Measurements from ENCODE around the gene ACOX3.

ACOX3 gene

DNA sequence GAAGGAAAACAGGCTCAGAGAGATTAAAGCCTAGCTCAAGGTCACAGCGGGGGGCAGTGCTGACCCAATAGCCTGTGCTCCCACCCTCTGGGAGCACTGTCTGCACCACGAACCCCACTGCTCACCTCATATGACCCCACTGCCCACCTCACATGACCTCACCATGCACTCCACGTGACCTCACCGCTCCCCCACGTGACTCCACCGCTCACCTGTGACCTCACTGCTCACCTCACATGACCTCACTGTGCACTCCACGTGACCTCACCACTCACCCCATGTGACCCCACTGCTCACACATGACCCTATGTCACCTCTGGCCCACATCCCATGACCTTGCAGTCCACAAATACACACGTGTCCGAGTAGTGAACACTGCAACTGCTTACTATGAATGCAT, 55.4 kb downstream of the ACOX3 start:
- DNase-seq = no peak

DNA sequence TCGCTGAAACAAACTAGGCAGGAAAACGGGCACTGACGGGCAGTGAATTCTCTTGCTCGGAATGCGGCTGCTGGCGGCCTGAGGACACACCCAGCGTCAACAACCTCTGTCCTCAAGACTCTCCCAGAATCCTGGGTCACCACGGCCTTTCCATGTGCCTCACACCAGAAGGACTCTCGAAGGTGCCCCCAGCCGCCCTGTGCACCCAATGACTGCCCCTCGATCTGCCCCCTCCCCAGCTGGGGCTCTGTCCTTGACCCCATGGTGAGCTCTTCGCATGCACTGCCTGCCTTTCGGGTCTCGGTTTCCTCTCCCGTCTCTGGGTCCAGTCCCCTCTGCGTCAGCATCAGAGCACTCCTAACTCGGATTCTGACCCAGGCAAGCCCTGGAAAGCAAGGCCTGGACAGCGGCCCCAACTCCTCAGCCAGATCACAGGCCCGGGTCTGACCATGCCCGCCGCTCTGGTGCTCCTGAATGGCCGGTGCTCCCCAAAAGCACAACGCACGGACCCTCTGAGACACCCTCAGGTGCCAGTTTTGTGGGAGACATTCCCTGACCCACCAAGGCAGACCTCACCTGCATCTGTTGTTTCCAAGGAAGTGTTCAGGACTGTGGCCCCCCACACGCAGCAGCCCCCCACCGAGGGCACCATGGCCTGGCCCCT, 56.0 kb downstream of the ACOX3 start:
- DNase-seq = no peak

DNA sequence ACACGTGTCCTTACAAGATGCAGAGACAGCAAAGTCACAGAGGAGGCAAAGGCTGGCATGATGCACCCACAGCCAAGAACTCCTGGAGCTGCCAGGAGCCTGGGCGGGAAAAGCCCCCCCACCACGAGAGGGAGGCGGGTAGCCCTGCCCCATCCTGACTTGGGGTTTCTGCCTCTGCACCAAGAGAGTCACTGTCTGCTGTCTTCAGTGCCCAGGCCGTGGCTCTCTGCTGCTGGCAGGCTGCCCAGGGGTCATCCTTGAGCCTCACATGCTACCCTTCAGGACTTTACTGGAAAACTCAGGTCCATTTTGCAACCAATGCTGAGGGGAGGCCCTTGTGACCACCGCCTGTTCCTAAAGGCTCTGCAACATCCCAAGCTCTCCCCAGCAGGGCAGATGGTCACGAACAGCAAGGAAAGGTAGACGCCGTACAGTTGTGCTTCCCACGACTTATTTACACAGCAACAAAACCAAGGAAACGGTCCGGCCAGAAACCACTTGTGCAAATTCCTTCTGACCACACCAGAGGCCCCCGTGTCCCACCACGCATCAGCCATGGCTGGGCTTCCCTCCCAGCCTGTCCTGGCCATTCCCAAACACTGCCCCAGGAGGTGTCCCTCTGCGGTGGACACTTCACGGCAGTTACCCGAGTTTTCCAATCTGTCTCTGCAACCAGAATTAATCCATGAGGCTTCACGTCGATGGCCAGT, 56.9 kb downstream of the ACOX3 start:
- DNase-seq = no peak

DNA sequence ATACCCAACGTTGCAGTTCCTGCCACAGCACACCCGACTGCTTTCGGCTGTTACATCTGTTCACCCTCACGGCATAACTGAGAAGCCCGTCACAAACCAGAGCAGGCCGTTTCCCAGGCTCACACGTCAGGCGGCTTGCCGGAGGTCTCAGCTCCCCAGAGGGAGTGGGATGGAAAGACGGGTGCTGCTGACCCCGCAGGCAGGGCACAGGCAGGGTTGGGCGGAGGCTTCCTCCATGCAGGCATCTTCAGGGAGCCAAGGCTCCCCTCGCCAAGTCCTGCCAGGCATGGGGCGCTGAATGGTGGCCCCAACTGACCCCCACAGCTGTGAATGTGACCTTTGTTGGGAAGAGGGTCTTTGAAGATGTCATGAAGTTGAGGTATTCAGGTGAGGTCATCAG, 57.5 kb downstream of the ACOX3 start:
- DNase-seq = peak; percentile 42

GRCh38 chr4:8381814-8382581, 58.5 kb downstream of the ACOX3 start:
- DNase-seq = no peak

- no peak for DNase-seq
Measured at GRCh38 chr4:8380511-8381415, 59.8 kb downstream of the ACOX3 start.

DNA sequence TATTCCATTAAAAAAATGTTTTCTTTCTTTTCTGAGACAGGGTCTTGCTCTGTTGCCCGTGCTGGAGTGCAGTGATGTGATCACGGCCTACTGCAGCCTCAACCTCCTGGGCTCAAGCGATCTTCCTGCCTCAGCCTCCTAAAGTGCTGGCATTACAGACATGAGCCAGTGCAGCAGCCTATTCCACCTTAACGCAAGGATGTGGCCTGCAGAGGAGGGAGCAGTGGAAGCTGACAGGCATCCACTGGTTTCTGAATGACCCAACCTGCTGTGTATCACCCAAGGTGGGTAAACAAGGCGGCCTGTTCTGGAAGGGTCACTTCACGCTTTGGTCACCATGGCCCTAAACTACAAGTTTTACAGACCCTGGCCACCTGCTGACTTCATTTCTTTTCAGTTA, 60.8 kb downstream of the ACOX3 start:
- DNase-seq = no peak

- no peak for DNase-seq
Measured at GRCh38 chr4:8379281-8379680, 61.2 kb downstream of the ACOX3 start.

- no peak for DNase-seq
Measured at GRCh38 chr4:8378776-8379175, 61.7 kb downstream of the ACOX3 start.

GRCh38 chr4:8378101-8378724, 62.3 kb downstream of the ACOX3 start:
- no peak for DNase-seq

- DNase-seq = no peak
Measured at GRCh38 chr4:8377103-8378075, 63.1 kb downstream of the ACOX3 start.

DNA sequence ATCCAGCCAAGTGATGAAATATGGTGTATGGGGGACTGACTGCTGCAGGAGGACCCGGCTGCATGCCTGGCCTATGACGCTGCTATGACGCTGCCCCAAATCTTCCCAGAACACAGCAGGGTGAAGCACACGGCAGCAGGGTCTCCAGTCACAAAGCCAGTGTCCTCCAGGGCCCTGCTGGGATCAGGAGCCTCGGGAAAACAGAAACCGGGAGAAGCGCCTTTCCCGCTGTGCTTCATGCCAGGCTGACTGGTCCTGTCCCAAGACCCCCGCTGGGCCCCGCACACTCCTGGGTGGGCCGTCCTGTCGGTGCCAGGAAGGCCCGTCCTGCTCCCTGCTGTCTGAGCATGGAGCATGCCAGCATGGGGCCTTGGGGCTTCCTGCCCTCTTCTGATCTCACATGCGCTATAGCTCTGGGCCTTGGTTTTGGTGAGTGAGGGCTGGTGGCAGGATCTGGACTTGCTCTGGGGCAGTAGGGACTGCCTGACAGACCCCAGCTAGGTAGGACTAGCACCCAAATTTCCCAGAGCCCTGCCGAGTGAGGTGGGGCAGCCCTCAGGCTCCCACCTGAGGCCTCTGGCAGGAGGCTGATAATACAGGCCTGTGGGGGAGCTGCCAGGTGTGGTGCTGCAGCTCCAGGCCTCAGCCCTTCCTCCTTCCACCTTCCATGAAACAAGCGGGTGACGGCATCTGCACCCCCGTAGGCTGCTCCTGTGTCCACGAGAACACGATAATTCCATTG, 64.0 kb downstream of the ACOX3 start:
- no peak for DNase-seq

DNA sequence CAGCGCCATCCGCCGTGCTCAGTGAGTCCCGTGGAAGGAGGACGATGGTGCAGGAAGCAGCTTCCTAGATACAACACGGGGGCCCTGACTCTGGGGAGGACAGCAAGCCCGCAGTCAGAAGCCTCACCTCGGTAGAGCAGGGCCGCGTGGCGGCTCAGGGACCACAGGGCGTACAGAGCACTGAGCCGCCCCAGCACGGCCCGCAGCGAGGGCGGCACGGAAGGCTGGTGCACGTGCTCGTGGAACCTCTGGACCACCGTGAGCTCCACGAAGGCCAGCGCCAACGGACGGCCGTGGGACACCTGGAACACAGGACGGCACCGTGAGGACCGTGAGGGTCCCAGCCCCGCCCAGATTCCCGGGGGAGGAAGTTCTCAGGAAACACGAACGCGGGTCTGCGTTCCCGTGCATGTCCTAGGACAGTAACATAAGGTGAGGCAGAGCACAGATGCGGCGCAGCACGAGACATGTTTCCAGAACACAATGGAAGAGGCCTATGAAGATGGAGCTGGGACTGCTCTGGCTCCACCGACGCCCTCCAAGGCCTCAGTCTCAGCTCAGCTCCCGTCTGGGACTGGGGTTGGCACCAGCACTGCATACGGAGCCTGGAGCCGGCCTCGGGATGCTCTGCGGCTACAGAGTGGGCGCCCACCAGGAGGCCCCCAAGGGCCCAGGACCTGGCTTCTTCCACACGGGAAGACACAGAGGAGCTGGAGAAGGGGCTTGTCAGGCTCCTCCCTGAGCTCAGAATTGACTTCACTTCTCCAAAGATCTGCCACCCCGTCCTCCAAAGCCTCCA, 65.5 kb downstream of the ACOX3 start:
- no peak for DNase-seq

- no peak for DNase-seq
Measured at GRCh38 chr4:8373973-8374545, 66.5 kb downstream of the ACOX3 start.

DNA sequence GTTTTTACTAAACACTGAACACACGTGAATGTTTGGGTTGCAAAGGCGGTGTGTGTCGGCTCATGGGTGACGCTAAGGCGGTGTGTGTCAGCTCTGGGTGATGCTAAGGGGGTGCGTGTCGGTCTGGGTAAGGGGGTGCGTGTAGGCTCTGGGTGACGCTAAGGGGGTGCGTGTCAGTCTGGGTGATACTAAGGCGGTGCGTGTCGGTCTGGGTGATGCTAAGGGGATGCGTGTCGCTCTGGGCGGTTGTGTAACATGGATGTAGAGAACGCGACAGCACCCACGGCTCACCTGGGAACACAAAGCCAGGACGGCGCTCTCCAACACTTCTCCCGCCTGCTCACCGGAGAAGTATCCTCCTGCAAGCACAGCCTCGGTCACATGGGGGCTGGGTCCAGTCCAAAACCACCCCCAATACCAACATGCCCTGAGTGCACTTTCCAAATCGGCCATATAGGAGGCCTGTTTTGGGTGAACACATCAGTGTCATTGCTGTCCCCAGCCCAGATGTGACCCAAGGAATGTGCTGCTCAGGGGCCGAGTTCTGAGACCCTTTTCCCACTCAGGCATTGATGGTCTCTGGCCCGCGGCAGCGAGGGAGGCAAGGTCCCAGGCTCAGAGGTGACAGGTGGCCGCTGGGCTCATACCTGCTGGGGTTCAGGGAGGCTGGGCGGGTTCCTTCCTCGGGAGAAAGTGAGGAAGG, 67.1 kb downstream of the ACOX3 start:
- DNase-seq = no peak

GRCh38 chr4:8372506-8372905, 68.0 kb downstream of the ACOX3 start:
- no peak for DNase-seq

DNA sequence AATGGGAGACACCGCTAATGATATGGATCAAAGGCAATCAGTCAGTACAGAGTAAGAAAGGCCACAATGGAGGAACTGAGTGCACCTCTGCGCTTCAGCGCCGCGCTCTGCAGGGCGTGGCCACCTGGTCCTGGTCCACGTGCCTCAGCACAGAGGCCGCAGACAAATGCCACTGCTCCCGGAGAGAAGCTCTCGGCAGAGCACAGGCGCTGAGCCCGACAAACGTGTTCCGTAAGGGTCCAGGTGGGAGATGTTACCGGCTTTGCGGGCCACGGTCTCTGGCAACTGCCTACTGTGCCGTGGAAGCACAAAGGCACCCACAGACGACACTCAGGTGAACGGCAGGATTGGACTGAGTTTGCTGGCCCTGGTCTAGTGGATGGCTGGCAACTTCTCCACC, 68.9 kb downstream of the ACOX3 start:
- no peak for DNase-seq

DNA sequence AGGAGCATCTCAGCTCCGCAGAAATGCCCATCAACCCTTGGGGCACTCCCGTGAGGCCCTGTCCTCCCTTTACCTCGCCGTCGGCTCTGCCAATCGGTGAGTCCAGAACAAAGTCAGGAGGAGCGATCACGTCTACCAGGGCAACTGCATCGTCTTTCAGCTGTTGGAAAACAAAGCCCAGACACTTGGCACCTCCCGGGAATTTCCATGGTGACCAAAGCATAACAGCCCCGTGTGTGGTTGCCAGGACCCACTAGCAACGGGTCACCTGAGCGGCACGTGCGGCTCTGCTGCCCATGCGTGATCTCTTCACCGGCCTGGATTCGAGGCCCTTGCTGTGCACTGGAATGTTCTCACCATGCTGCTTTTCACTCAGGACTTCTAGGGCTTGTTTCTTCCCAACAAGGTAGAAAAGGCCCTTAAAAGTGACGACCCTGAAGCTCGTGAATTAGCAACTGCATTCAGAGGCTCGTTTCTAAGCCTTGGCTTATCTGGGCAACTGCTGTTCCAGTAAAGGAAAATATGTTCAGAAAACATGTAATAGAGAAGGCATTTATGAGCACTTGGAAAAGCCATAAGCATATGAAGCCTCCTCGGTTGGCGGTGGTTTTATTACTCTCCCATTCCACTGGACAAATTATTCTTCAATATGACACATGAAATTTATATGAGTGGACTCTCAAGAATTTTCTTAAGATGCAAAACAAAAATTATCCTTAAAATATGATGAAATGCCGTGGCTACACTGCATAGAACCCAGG, 69.5 kb downstream of the ACOX3 start:
- no peak for DNase-seq

Measured in NCI-H2171 treated with DMSO at 0.1 percent for 48 hours (cell line).